Stomach (tissue), 4 donors: ENCODE data around the gene SWT1.

Experiments
- EP300 ChIP-seq: sonication (generic); formaldehyde crosslinking; IDR thresholded peaks from one replicate; pipeline ENCODE4 v1.6.1; 2017; ENCODE audit warnings: antibody characterized with exemption
- POLR2A ChIP-seq, 4 donors: fragments of 450-650 bp; IDR thresholded peaks; one replicate each; pipeline ENCODE4 v1.6.1; 2016; ENCODE audit warnings: antibody characterized with exemption in 4 of 4, control low read depth in 2 of 4, mild to moderate bottlenecking in 1 of 4, moderate library complexity in 1 of 4
- TF ChIP-seq, protein P1 (sequence below), 7 experiments: fragments of 450-650 bp in 4 of 7; fragments of 200-600 bp in 3 of 7; sonication (generic) in 3 of 7; IDR thresholded peaks; one replicate each; pipeline ENCODE4 v1.5.1; 2016 to 2019; ENCODE audit warnings: antibody characterized with exemption in 7 of 7, control low read depth in 2 of 7, mild to moderate bottlenecking in 1 of 7

DNA sequence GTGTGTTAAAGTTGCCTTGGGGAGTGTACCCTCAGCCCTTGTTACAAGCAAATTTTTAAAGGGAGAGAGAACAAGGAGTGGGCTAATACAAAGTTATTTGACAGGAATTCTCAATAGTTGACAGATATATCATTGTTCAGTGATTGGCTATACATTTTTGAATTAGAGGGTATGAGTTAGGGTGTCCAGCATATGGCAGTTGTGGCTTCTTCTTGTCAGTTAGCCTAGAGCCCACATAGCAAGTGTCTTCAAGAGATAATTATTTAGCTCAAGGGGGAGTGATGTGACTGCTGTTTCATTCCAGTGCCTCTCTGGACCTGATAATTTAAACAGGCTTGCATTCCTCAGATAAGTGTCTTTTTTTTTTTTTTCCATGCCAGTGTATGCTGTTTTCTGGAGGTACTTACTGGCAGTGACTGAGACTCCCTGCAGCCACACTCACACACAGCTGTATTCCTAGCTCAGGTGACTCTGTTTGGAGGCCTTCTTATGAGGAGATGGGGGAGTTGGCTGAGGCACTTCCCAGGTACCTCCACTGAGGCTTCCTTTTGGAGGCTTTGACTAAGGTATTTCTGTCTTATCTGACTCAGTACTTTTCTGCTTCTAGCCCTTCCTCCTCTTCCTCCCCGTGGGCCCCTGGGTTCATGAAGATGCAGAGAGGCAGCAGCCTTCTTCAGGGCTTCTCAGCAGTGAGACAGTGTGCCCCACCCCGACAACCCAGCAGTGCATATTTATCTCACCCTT is 127.7 kb downstream of the SWT1 start:
- TF ChIP-seq, protein P1, sequence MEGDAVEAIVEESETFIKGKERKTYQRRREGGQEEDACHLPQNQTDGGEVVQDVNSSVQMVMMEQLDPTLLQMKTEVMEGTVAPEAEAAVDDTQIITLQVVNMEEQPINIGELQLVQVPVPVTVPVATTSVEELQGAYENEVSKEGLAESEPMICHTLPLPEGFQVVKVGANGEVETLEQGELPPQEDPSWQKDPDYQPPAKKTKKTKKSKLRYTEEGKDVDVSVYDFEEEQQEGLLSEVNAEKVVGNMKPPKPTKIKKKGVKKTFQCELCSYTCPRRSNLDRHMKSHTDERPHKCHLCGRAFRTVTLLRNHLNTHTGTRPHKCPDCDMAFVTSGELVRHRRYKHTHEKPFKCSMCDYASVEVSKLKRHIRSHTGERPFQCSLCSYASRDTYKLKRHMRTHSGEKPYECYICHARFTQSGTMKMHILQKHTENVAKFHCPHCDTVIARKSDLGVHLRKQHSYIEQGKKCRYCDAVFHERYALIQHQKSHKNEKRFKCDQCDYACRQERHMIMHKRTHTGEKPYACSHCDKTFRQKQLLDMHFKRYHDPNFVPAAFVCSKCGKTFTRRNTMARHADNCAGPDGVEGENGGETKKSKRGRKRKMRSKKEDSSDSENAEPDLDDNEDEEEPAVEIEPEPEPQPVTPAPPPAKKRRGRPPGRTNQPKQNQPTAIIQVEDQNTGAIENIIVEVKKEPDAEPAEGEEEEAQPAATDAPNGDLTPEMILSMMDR (IDR thresholded peaks at IDR 0.05), result no peak
- TF ChIP-seq EP300, result no peak
- no peak for TF ChIP-seq POLR2A (IDR thresholded peaks at IDR 0.05)
